ENCODE measurements around the gene MED13. TPM values are rescaled to one million over a fixed set of nuclear protein-coding genes. Genes with fewer than 3 reads are reported as not detected.

Gene MED13
- polyA plus RNA-seq, 1 of the 3 experiments (the other 2 are of a cell fraction): 6.3 TPM

DNA sequence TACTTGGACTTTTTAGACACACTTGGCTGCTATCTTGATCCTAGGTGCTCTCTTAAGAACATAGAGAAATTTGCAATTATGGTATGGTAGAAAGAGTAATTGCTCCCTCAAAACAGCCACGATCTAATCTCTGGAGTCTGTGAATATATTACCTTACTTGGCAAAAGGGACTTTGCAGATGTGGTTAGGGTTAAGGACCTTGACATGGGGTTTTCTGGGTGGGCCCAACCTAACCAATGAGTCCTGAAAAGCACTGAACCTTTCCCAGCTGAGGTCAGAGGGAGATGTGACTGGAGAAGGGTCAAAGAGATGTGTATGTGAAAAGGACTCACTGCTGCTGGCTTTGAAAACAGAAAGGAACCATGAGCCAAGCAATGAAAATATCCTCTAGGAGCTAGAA, 26.7 kb upstream of the MED13 start:
- peaks cover 8 to 11% of the 10 kb centered on the region in 2 experiments; a peak in 3 of 4 replicates for H3K4me1 ChIP-seq (ENCODE audit: control insufficient read depth in 1 of 2, insufficient read depth in 2 of 2, low read depth in 1 of 2, low read length in 1 of 2)
- H3K9ac ChIP-seq: no peak overlapping the region
- no peak overlapping the region for H2AFZ ChIP-seq (ENCODE audit: low read depth)
- no peak for DNase-seq
- no peaks in the 10 kb centered on the region for H3K79me2 ChIP-seq (ENCODE audit: insufficient read depth)
- POLR2A ChIA-PET: no interaction called here
- no peak overlapping the region for H3K4me3 ChIP-seq (ENCODE audit: low read depth in 2 of 2, low read length in 1 of 2)
- no peaks in the 10 kb centered on the region for H3K9me3 ChIP-seq
- H3K27ac ChIP-seq (ENCODE audit: low read depth in 2 of 2, low read length in 1 of 2): no peak overlapping the region
- no peak for TF ChIP-seq RXRA (IDR thresholded peaks at IDR 0.05; ENCODE audit: borderline replicate concordance, low read depth)
- TF ChIP-seq, protein P1, sequence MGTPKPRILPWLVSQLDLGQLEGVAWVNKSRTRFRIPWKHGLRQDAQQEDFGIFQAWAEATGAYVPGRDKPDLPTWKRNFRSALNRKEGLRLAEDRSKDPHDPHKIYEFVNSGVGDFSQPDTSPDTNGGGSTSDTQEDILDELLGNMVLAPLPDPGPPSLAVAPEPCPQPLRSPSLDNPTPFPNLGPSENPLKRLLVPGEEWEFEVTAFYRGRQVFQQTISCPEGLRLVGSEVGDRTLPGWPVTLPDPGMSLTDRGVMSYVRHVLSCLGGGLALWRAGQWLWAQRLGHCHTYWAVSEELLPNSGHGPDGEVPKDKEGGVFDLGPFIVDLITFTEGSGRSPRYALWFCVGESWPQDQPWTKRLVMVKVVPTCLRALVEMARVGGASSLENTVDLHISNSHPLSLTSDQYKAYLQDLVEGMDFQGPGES (IDR thresholded peaks at IDR 0.05; ENCODE audit: low read depth, low read length): no peak
- TF ChIP-seq ELF1 (IDR thresholded peaks at IDR 0.05): no peak
- no peak for TF ChIP-seq TCF12 (IDR thresholded peaks at IDR 0.05)
- TF ChIP-seq, protein P2, sequence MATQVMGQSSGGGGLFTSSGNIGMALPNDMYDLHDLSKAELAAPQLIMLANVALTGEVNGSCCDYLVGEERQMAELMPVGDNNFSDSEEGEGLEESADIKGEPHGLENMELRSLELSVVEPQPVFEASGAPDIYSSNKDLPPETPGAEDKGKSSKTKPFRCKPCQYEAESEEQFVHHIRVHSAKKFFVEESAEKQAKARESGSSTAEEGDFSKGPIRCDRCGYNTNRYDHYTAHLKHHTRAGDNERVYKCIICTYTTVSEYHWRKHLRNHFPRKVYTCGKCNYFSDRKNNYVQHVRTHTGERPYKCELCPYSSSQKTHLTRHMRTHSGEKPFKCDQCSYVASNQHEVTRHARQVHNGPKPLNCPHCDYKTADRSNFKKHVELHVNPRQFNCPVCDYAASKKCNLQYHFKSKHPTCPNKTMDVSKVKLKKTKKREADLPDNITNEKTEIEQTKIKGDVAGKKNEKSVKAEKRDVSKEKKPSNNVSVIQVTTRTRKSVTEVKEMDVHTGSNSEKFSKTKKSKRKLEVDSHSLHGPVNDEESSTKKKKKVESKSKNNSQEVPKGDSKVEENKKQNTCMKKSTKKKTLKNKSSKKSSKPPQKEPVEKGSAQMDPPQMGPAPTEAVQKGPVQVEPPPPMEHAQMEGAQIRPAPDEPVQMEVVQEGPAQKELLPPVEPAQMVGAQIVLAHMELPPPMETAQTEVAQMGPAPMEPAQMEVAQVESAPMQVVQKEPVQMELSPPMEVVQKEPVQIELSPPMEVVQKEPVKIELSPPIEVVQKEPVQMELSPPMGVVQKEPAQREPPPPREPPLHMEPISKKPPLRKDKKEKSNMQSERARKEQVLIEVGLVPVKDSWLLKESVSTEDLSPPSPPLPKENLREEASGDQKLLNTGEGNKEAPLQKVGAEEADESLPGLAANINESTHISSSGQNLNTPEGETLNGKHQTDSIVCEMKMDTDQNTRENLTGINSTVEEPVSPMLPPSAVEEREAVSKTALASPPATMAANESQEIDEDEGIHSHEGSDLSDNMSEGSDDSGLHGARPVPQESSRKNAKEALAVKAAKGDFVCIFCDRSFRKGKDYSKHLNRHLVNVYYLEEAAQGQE (IDR thresholded peaks at IDR 0.05; ENCODE audit: low read depth, low read length): no peak
- no peak for TF ChIP-seq PBX3 (IDR thresholded peaks at IDR 0.05)
- TF ChIP-seq RAD21 (IDR thresholded peaks at IDR 0.05; ENCODE audit: low read length): no peak
- no peak for TF ChIP-seq FOSL2 (IDR thresholded peaks at IDR 0.05; ENCODE audit: borderline replicate concordance, low read depth)
- TF ChIP-seq FOXM1 (IDR thresholded peaks at IDR 0.05; ENCODE audit: low read depth): no peak
- no peak for TF ChIP-seq FOXJ3 (CRISPR knock-in tag; IDR thresholded peaks at IDR 0.05)
- WGBS (ENCODE audit: low lambda C conversion rate): 89% methylated on average over 1 of the region's 1 CpG
- peaks cover 14% of the 10 kb centered on the region for H3F3A ChIP-seq (replicated peaks; ENCODE audit: insufficient read depth)
- H3K4me2 ChIP-seq: no peak overlapping the region
- CTCF ChIA-PET: interaction anchor here (0.6 to 3.9 kb wide), 6 partner anchors 9 to 456 kb away, joined by 3 to 17 read pairs (median 3); no protein-coding TSS in a partner anchor
- no peaks in the 10 kb centered on the region for H3K27me3 ChIP-seq (ENCODE audit: insufficient read depth)
- no peaks in the 10 kb centered on the region for H3K9me2 ChIP-seq
- H3K36me3 ChIP-seq (replicated peaks in 1 of 2; ENCODE audit: control insufficient read depth in 1 of 2, insufficient read depth in 2 of 2, low read length in 1 of 2): no peaks in the 10 kb centered on the region
- no peaks in the 10 kb centered on the region for H4K20me1 ChIP-seq (ENCODE audit: insufficient read depth)

- no peak overlapping the region for H2AFZ ChIP-seq (ENCODE audit: low read depth)
- ChIA-PET POLR2A (no interaction called here), CTCF (interaction anchor here (1.1 to 3.9 kb wide), 3 partner anchors 19 to 456 kb away, joined by 3 to 17 read pairs (median 3); no protein-coding TSS in a partner anchor)
- H3K9me2 ChIP-seq: no peaks in the 10 kb centered on the region
- H3F3A ChIP-seq (replicated peaks; ENCODE audit: insufficient read depth): peaks cover 14% of the 10 kb centered on the region
- WGBS (ENCODE audit: low lambda C conversion rate): 92% methylated on average over 9 of the region's 9 CpGs
- H3K4me1 ChIP-seq (ENCODE audit: control insufficient read depth in 1 of 2, insufficient read depth in 2 of 2, low read depth in 1 of 2, low read length in 1 of 2): peaks cover 8 to 11% of the 10 kb centered on the region in 2 experiments; a peak in 3 of 4 replicates
- H3K27ac ChIP-seq (ENCODE audit: low read depth in 2 of 2, low read length in 1 of 2): no peak overlapping the region
- no peaks in the 10 kb centered on the region for H3K9me3 ChIP-seq
- H4K20me1 ChIP-seq (ENCODE audit: insufficient read depth): no peaks in the 10 kb centered on the region
- H3K79me2 ChIP-seq (ENCODE audit: insufficient read depth): no peaks in the 10 kb centered on the region
- H3K4me2 ChIP-seq: no peak overlapping the region
- DNase-seq: no peak
- no peak overlapping the region for H3K4me3 ChIP-seq (ENCODE audit: low read depth in 2 of 2, low read length in 1 of 2)
- no peaks in the 10 kb centered on the region for H3K27me3 ChIP-seq (ENCODE audit: insufficient read depth)
- no peak overlapping the region for H3K9ac ChIP-seq
- no peaks in the 10 kb centered on the region for H3K36me3 ChIP-seq (replicated peaks in 1 of 2; ENCODE audit: control insufficient read depth in 1 of 2, insufficient read depth in 2 of 2, low read length in 1 of 2)
- TF ChIP-seq RAD21 (IDR thresholded peaks at IDR 0.05; ENCODE audit: low read length): no peak
- no peak for TF ChIP-seq MEF2A (IDR thresholded peaks at IDR 0.05; ENCODE audit: borderline replicate concordance, low read depth)
- no peak for TF ChIP-seq TAF1 (IDR thresholded peaks at IDR 0.05; ENCODE audit: borderline replicate concordance, low read depth, low read length)
- TF ChIP-seq, protein P1 (IDR thresholded peaks at IDR 0.05; ENCODE audit: low read depth, low read length): no peak
- TF ChIP-seq CTCF (IDR thresholded peaks at IDR 0.05): no peak
- TF ChIP-seq TEAD4 (IDR thresholded peaks at IDR 0.05; ENCODE audit: borderline replicate concordance, insufficient read depth): no peak
- no peak for TF ChIP-seq ZBTB33 (IDR thresholded peaks at IDR 0.05; ENCODE audit: borderline replicate concordance, low read depth)
- no peak for TF ChIP-seq EZH2phosphoT487 (IDR thresholded peaks at IDR 0.05; ENCODE audit: borderline replicate concordance, low read depth)
Observed at GRCh38 chr17:62090868-62091267, 25.8 kb upstream of the MED13 start.

All from SK-N-SH (cell line).